Ishikawa (cell line): Measurements from ENCODE around the gene CLCN2.
A peak's percentile ranks its signal among the peaks of the same experiment; 100 is the strongest.

Experiments
- CEBPB ChIP-seq: IDR thresholded peaks from 2 replicates; pipeline ENCODE4 v1.6.1; 2012
- CREB1 ChIP-seq: IDR thresholded peaks from 2 replicates; pipeline ENCODE4 v1.6.1; 2012; ENCODE audit warnings: low read depth
- EGR1 ChIP-seq: IDR thresholded peaks from 2 replicates; pipeline ENCODE4 v1.6.1; 2012
- EP300 ChIP-seq: IDR thresholded peaks from 2 replicates; pipeline ENCODE4 v1.6.1; 2012; ENCODE audit warnings: borderline replicate concordance
- FOXM1 ChIP-seq: IDR thresholded peaks from 2 replicates; pipeline ENCODE4 v1.6.1; 2012; ENCODE audit warnings: low read depth, borderline replicate concordance
- NFIC ChIP-seq: IDR thresholded peaks from 2 replicates; pipeline ENCODE4 v1.6.1; 2012
- RAD21 ChIP-seq: IDR thresholded peaks from 2 replicates; pipeline ENCODE4 v1.6.1; 2012; ENCODE audit warnings: low read depth
- TAF1 ChIP-seq: IDR thresholded peaks from 2 replicates; pipeline ENCODE4 v1.6.1; 2012; ENCODE audit warnings: low read depth, mild to moderate bottlenecking
- TCF12 ChIP-seq: IDR thresholded peaks from 2 replicates; pipeline ENCODE4 v1.6.1; 2012; ENCODE audit warnings: low read depth
- TEAD4 ChIP-seq: IDR thresholded peaks from 2 replicates; pipeline ENCODE4 v1.6.1; 2012
- YY1 ChIP-seq: IDR thresholded peaks from 2 replicates; pipeline ENCODE4 v1.6.1; 2012; ENCODE audit warnings: low read depth
- ZBTB7A ChIP-seq: IDR thresholded peaks from 2 replicates; pipeline ENCODE4 v1.6.1; 2012; ENCODE audit warnings: low read depth
- TF ChIP-seq, protein P1 (sequence below): IDR thresholded peaks from 2 replicates; pipeline ENCODE4 v1.6.1; 2012
- TF ChIP-seq, protein P2 (sequence below): IDR thresholded peaks from 2 replicates; pipeline ENCODE4 v1.6.1; 2012; ENCODE audit warnings: low read depth, mild to moderate bottlenecking
- TF ChIP-seq, protein P3 (sequence below): IDR thresholded peaks from 2 replicates; pipeline ENCODE4 v1.6.1; 2012

The CLCN2 gene

DNA sequence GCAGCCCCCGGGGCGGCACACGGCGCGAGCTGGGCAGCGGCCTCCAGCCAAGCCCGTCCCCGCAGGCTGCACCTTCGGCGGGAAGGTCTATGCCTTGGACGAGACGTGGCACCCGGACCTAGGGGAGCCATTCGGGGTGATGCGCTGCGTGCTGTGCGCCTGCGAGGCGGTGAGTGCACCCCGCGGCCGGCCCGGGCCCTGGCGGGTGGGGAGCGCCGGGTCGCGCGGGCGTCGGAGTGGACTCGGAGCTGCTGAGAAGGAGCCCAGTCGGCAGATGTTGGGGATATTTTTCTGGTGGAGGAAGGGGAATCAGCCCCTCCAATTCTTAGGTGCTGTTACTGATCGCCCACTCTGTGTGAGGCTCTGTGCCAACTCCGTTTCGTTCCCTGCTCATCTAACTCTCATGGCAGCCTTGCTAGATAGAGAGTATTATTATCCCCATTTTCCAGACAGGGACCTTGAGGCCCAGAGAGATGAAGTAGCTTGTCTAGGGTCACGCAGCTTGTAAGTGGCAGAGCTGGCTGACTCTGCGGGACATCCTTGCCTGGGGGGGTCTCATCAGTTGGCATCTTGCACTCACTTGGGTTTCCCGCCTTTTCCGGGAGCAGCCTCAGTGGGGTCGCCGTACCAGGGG lies 19.3 kb upstream of the CLCN2 start:
- TF ChIP-seq EGR1 (no peak), RAD21 (no peak), EP300 (no peak), FOXM1 (no peak), CREB1 (no peak)

- TF ChIP-seq, protein P1, sequence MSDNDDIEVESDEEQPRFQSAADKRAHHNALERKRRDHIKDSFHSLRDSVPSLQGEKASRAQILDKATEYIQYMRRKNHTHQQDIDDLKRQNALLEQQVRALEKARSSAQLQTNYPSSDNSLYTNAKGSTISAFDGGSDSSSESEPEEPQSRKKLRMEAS: peak; percentile 31; the same call in 1 of the 2 replicates
- no peak for TF ChIP-seq TEAD4
Observed at GRCh38 chr3:184380185-184380626, 18.8 kb upstream of the CLCN2 start.

- TF ChIP-seq RAD21 (no peak), CREB1 (no peak), ZBTB7A (peak; percentile 0; the same call in 1 of the 2 replicates)
Observed at GRCh38 chr3:184379358-184380184, 18.2 kb upstream of the CLCN2 start, which contains the start of gene CHRD. Gene CHRD (plus strand): TSS chr3:184380054. CDS start chr3:184380319, 265 bp downstream.

DNA sequence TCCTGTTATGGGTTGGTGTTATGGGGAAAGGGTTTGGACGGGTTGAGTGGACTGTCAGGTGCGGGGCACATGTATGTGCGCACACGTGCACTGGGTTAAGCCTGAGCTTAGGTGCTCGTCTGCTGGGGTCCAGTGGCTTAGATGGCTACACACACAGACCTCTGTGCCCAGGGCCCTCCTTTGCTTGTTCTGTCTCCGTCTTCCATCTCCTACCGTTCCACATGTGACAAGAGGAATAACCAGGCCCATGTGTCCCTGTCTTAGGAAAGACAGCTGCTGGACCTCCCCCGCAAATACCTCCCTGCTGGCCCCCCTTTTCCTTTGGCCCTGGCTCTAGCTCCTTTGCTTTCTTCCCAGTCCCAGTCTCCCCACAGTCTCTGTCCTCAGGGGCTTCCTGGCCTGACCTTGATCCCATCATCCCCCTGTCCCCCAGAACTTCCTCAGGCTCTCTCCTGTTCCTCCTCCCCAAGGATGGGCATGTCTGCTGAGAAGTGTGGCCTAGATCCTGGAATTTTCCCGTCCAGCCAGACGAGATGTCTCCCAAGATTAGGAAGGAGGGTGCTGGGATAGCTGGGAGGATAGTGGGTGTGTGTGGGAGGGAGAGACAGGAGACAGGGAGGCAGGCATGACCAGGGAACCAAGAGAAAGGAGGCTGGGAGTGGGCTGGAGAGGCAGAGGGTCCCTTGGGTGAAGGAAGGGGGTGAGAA lies 17.4 kb upstream of the CLCN2 start:
- TF ChIP-seq FOXM1 (no peak), YY1 (no peak), EGR1 (no peak), RAD21 (no peak), EP300 (no peak)

GRCh38 chr3:184377882-184378445 lies 16.6 kb upstream of the CLCN2 start, which contains the start of gene THPO:
Gene THPO (minus strand): TSS chr3:184378207. CDS start chr3:184376259, 1,948 bp downstream.
- no peak for TF ChIP-seq EGR1
- no peak for TF ChIP-seq FOXM1
- TF ChIP-seq TAF1: no peak
- no peak for TF ChIP-seq TEAD4
- no peak for TF ChIP-seq TCF12
- TF ChIP-seq YY1: no peak
- TF ChIP-seq, protein P2, sequence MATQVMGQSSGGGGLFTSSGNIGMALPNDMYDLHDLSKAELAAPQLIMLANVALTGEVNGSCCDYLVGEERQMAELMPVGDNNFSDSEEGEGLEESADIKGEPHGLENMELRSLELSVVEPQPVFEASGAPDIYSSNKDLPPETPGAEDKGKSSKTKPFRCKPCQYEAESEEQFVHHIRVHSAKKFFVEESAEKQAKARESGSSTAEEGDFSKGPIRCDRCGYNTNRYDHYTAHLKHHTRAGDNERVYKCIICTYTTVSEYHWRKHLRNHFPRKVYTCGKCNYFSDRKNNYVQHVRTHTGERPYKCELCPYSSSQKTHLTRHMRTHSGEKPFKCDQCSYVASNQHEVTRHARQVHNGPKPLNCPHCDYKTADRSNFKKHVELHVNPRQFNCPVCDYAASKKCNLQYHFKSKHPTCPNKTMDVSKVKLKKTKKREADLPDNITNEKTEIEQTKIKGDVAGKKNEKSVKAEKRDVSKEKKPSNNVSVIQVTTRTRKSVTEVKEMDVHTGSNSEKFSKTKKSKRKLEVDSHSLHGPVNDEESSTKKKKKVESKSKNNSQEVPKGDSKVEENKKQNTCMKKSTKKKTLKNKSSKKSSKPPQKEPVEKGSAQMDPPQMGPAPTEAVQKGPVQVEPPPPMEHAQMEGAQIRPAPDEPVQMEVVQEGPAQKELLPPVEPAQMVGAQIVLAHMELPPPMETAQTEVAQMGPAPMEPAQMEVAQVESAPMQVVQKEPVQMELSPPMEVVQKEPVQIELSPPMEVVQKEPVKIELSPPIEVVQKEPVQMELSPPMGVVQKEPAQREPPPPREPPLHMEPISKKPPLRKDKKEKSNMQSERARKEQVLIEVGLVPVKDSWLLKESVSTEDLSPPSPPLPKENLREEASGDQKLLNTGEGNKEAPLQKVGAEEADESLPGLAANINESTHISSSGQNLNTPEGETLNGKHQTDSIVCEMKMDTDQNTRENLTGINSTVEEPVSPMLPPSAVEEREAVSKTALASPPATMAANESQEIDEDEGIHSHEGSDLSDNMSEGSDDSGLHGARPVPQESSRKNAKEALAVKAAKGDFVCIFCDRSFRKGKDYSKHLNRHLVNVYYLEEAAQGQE: no peak
- no peak for TF ChIP-seq ZBTB7A
- TF ChIP-seq, protein P1: no peak
- no peak for TF ChIP-seq CREB1

GRCh38 chr3:184377374-184377773 lies 16.0 kb upstream of the CLCN2 start:
- TF ChIP-seq RAD21 (no peak), EP300 (no peak), CREB1 (no peak), EGR1 (no peak), CEBPB (no peak), YY1 (no peak), NFIC (no peak), TAF1 (no peak), TEAD4 (no peak), ZBTB7A (no peak), TCF12 (no peak), FOXM1 (no peak)
- TF ChIP-seq, protein P3, sequence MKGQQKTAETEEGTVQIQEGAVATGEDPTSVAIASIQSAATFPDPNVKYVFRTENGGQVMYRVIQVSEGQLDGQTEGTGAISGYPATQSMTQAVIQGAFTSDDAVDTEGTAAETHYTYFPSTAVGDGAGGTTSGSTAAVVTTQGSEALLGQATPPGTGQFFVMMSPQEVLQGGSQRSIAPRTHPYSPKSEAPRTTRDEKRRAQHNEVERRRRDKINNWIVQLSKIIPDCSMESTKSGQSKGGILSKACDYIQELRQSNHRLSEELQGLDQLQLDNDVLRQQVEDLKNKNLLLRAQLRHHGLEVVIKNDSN: no peak
- TF ChIP-seq, protein P2: no peak
- TF ChIP-seq, protein P1: no peak
